ENCODE results near the gene ZNF236.

The ZNF236 gene

DNA sequence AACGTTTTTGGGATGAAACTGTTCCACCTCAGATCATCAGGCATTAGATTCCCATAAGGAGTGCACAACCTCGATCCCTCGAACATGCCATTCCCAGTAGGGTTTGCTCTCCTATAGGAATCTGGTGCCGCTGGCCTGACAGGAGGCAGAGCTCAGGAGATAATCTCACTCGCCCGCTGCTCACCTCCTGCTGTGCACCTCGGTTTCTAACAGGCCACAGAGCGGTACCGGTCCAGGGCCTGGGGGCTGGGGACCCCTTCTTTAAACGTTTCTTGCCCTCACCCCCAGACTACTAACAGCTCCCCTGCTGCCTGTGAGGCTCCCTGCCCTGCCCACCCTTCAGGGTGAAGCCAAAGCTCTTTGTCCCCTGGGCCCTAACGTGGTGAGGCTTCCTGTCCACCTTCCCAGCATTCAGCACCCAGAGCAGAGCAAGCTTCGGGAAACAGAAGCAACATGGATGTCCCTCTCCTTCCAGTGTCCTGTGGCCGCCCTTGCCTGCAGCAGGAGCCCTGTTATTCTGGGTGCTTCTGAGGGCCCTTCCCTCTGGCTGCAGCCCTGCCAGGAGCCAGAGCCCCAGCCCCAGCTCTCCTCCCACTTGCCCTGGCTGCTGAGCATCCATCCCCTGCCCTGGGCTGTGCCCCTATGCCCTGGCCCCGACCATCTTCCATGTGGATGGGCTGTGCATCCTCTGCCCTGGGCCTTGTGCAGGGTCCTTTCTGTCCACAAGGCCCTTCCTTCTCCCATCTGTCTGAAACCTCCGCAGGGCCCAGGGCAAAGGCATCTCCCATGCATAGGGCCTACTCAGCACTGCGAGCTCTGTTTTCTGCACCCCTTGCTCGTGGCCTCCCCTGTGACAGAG lies 170.1 kb downstream of the ZNF236 start:
- DNase-seq, result no peak

DNA sequence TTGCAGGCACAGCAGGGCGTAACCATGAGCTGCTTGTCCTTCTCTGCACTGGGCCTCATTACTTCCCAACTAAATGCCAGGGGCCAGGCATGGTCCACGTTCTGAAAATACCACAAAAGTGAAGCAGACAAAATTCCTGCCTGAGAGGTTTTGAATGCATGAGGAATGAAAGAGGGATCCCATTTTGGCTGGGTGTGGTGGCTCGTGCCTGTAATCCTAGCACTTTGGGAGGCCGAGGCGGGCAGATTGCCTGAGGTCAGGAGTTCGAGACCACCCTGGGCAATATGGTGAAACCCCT lies 170.7 kb downstream of the ZNF236 start:
- no peak for DNase-seq

DNA sequence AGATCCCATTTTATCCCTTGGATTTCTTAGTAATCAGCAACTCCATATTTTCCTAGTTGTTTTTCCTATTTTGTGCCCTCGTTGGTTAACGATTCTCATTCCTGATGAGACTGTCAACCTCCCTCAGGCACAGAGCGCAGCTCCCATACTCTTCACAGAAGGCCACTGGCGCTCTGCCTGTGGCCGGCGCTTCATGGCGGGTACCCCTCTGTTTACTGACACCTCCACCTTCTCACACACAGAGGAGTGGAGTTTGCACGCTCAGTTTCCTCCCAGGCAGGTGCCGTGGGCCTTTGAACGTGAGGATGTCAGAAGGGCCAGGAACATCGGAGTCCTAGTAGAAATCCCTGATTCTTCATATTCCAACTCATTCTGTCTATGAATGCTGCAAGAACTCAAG lies 171.2 kb downstream of the ZNF236 start:
- no peak for DNase-seq

- DNase-seq, result no peak
Measured at GRCh38 chr18:76994086-76994654, 171.8 kb downstream of the ZNF236 start.

- no peak for DNase-seq
Measured at GRCh38 chr18:76995896-76996295, 173.5 kb downstream of the ZNF236 start.

DNA sequence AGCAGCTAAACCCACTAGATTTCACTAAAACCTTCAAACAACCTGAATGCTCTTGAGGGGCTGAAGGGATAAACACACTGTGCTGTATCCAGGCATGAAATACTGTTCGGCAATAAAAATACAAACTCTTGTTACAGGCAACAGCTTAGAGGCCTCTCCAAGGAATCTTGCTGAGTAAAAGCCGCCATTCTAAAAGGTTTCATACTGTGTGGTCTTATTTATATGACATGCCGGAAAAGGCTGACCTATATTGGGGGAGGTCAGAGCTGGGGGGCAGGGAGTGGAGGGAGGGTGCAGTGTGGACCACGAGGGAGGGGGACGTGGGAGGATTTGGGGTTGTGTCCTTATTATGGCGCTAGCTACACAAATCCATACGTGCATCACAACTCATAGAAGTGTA lies 174.1 kb downstream of the ZNF236 start:
- DNase-seq, result no peak

GRCh38 chr18:76997951-76998808 lies 175.8 kb downstream of the ZNF236 start:
- no peak for DNase-seq

DNA sequence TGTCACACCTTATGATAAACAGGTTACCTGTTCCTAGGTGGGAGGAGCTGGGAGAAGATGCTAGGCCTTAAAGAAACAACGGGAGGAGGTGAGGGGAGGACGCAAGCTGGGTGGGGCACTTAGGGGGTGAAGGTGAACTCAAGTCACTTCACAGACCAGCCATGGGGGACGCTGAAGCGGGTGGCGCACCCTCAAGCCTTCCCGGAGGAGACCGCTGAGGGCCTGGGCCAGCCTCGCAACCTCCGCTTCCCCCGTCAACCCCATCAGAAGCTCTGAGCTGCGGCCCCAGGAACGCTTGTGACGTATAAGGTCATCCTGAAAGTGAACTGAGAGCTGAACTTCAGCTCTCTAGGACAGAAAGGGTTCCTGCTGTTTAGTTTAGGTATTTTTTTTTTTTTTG lies 176.7 kb downstream of the ZNF236 start:
- no peak for DNase-seq

- peak; percentile 46 for DNase-seq
Measured at GRCh38 chr18:77000527-77000926, 178.2 kb downstream of the ZNF236 start.

- DNase-seq, result no peak
Measured at GRCh38 chr18:77001041-77001440, 178.7 kb downstream of the ZNF236 start.

DNA sequence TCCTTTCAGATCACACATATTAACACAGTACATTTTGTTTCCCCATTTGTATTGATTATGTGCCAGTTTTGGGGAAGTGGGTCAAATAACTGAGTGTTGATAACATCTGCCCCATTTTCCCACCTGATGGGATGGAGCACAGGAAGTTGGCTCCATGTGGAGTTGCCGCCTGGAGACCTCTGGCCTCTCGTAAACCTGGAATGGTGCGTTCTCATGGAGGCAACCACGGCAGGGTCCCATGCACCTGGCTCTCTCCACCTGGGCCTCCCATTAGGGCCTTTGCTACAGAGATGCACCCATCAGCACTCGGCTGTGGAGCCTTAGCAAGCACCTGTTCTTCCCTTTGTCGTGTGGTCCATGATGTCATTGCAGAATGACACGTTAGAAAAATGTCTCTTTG lies 179.6 kb downstream of the ZNF236 start:
- DNase-seq, result no peak

GRCh38 chr18:77002496-77002895 lies 180.1 kb downstream of the ZNF236 start:
- no peak for DNase-seq

GRCh38 chr18:77003316-77003715 lies 181.0 kb downstream of the ZNF236 start:
- DNase-seq, result no peak

DNA sequence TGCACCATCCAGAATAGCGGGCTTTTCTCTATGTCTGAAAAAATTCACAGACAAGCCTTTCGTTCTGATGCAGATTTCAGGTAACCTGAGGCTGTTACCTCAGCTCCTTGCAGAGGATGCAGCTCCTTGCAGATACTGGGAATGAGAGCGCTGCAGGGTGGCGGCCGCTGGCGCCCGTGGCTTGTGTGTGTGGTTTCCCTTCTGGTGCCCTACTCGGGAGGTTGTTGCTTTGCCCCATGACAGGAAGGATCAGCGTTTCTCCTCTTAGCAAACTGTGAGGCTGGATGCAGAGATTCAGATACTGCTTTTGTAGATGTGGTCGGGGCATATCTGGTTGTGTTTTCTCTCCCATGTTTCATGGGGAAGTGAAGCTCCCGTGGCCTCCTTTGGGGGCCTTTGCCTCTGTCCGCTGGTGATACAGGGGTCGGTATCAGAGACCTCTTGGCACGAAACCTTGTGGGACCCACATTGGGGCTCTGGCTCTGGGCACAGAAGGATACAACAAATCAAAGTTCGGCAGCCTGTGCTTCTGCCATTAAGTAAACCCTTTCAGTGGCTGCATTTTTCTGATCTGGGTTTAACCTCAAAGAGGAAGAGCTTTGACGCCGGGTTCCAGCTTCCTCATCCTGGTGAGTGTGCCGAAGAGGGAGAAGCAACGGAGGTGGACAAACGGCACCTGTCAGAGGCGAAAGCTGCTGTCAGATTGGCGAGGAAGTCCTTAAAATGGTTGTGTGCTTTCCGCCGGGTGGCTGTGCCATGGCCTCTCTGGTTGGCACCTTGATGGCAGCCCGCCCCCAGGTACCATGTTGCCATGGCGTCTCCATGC lies 182.4 kb downstream of the ZNF236 start:
- no peak for DNase-seq

- no peak for DNase-seq
Measured at GRCh38 chr18:77005651-77006195, 183.4 kb downstream of the ZNF236 start.

DNA sequence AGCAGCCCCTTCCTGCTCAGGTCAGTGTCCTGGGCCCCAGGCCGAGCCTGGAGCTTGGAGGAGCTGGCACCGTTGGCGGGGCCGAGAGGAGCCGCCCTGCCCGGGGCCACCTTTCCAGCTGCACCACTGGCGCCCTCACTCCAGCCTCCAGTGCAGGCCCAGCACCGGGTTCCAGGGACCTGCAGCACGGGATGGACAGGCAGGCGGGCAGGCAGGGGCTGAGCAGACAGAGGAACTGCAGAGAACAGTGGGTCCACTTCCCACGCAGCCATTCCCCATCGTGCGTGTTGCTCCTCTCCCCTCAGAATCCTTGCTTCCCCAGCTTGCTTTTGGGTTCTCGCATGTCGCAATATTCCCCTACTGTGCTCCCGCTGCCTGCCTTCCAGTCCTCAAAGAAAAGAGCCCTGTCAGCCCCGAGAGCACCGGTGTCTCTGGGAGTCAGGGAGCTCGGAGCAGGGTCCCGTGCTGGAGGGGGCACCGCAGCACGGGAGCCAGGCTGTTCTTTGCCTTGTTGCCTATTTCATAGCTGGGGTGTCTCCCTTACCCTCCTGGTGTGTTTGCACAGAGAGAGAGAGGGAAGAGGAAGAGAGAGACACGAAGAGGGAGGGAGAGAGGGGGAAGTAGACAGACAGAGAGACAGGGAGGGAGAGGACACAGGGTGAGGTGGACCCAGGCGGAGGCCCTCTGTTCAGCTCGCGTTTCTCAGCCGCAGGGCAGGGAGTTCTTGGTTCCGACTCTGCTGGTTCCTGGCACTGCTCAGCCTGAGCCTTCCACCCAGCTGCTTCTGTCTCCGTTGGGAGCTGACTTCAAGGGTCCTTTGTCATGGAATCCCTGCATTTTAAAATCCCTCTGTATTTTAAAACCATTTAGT lies 184.2 kb downstream of the ZNF236 start:
- no peak for DNase-seq

DNA sequence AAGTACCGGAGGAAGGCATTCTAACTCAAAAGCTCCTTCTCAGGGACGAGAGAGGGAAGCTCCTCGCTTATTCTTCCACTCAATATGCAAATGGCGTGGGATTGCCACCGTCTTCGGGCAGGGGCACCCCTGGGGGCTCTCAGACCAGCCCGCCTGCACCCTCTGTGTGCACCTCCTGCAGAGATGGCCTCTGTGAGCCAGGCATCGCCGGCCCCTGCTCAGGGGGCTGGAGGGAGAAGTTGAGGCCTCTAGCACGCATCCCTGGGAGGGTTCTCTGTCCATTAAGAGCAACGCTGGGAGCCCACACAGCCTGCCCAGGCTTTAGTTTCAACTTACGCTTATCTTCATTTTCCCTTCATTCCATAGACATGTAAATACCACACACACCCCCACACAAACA lies 184.9 kb downstream of the ZNF236 start:
- no peak for DNase-seq

DNA sequence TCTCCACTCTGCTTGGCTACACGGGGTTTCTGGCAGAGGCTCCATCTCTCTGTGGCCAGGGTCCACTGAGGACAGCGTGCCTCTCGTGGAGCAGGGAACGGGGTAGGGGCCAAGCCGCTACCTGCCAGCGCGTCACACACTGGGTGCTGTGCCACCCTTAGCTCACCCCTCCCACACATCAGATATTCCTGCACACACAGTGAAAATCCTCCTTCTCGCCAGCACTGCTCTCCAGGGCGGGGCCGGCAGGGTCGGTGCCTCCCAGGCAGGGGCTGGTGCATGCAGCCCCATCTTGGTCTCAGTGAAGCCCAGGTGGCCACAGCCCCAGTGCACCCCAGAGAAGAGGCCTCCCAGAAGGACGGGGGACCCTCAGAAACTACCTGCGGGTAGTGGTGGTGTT lies 185.6 kb downstream of the ZNF236 start:
- DNase-seq, result no peak

GRCh38 chr18:77008576-77009315 lies 186.4 kb downstream of the ZNF236 start:
- no peak for DNase-seq

DNA sequence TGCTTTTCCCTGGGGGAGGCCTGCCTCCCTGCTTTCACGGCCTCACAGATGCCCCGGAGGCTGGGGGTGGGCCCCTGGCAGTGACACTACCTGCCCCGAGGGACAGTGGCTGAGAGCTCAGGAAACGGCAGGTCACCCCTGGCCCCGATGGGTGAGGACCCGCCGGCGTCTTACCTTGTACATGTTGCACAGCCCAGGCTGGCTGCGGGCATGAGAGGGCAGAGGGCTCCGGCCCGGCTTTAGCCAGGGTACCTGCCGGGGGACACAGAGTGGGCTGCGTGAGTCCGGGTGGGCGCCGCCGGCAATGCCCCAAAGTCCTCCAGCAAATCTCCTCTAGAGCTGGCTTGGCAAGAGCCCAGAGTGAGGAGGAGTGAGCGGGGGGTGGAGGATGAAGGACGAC lies 187.3 kb downstream of the ZNF236 start:
- DNase-seq, result no peak

DNA sequence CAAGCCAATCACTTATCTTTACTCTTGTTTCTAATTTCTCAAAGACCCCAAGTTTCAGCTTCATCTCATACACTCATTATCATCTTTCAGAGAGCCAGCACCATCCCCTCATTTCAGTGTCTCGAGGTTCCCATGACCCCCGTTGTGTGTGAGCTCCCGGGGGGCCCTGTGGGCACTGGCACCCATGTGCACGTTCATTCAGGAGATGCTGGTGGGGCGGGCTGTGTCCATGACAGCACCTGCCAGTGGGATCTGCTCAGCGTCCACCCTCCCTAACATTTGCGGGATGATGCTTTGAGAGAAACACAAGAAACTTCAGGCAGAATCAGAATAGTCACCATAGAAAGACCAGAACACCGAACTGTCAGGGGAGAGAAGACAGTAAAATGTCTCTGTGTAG lies 189.8 kb downstream of the ZNF236 start:
- no peak for DNase-seq
